Parathyroid adenoma (tissue), 2 donors: ENCODE results near the gene LCN10.

Source experiments
- H2AFZ ChIP-seq: fragments of 300-600 bp; sonication (generic); one replicate; pipeline ENCODE4 v1.7.0; 2017; ENCODE audit warnings: antibody characterized with exemption, mild to moderate bottlenecking
- H3K27ac ChIP-seq: fragments of 300-600 bp; sonication (generic); one replicate; pipeline ENCODE4 v1.7.0; 2017
- H3K27me3 ChIP-seq: fragments of 300-600 bp; sonication (generic); one replicate; pipeline ENCODE4 v1.7.0; 2017; ENCODE audit warnings: low read length; ENCODE audit not compliant: control insufficient read depth, insufficient read depth
- H3K36me3 ChIP-seq: fragments of 300-600 bp; sonication (generic); one replicate; pipeline ENCODE4 v1.7.0; 2017; ENCODE audit warnings: low read length; ENCODE audit not compliant: control insufficient read depth, insufficient read depth
- H3K4me1 ChIP-seq: fragments of 300-600 bp; sonication (generic); one replicate; pipeline ENCODE4 v1.7.0; 2017; ENCODE audit warnings: control low read depth
- H3K4me2 ChIP-seq: fragments of 300-600 bp; sonication (generic); one replicate; pipeline ENCODE4 v1.7.0; 2017; ENCODE audit warnings: low read length
- H3K4me3 ChIP-seq: fragments of 300-600 bp; sonication (generic); one replicate; pipeline ENCODE4 v1.7.0; 2017; ENCODE audit warnings: low read depth, low read length
- H3K79me2 ChIP-seq: fragments of 300-600 bp; sonication (generic); one replicate; pipeline ENCODE4 v1.7.0; 2017; ENCODE audit warnings: control low read depth
- H3K9ac ChIP-seq: fragments of 300-600 bp; sonication (generic); one replicate; pipeline ENCODE4 v1.7.0; 2017; ENCODE audit warnings: mild to moderate bottlenecking
- H3K9me3 ChIP-seq: fragments of 300-600 bp; sonication (generic); one replicate; pipeline ENCODE4 v1.7.0; 2017; ENCODE audit warnings: low read length; ENCODE audit not compliant: control insufficient read depth
- CTCF ChIP-seq: fragments of 300-600 bp; sonication (generic); IDR thresholded peaks from one replicate; pipeline ENCODE4 v1.7.0; 2017; ENCODE audit warnings: antibody characterized with exemption, mild to moderate bottlenecking
- donor health status: primary hyperparathyroidism.

The LCN10 gene

GRCh38 chr9:136740491-136740890 is 2.2 kb downstream of the LCN10 start:
- Histone ChIP-seq H3K9me3 (no peaks in the 10 kb centered on the region), H3K27ac (no peak overlapping the region), H3K4me1 (no peaks in the 10 kb centered on the region), H2AFZ (no peak overlapping the region), H3K27me3 (no peaks in the 10 kb centered on the region), H3K9ac (no peak overlapping the region), H3K4me2 (no peak overlapping the region), H3K36me3 (no peaks in the 10 kb centered on the region), H3K79me2 (no peaks in the 10 kb centered on the region), H3K4me3 (no peak overlapping the region)
- TF ChIP-seq CTCF, result no peak

- H3K4me2 ChIP-seq, result no peak overlapping the region
- H3K9me3 ChIP-seq, result no peaks in the 10 kb centered on the region
- H3K9ac ChIP-seq, result no peak overlapping the region
- no peak overlapping the region for H2AFZ ChIP-seq
- no peak for TF ChIP-seq CTCF
- no peaks in the 10 kb centered on the region for H3K4me1 ChIP-seq
- H3K79me2 ChIP-seq, result no peaks in the 10 kb centered on the region
- H3K27me3 ChIP-seq, result no peaks in the 10 kb centered on the region
- H3K4me3 ChIP-seq, result no peak overlapping the region
- H3K36me3 ChIP-seq, result no peaks in the 10 kb centered on the region
- no peak overlapping the region for H3K27ac ChIP-seq
Observed at GRCh38 chr9:136740069-136740468, 2.7 kb downstream of the LCN10 start.

GRCh38 chr9:136739509-136739908 is 3.2 kb downstream of the LCN10 start:
- Histone ChIP-seq H3K79me2 (no peaks in the 10 kb centered on the region), H3K4me1 (no peaks in the 10 kb centered on the region), H2AFZ (no peak overlapping the region), H3K27ac (no peak overlapping the region), H3K9ac (no peak overlapping the region), H3K9me3 (no peaks in the 10 kb centered on the region), H3K4me3 (no peak overlapping the region), H3K36me3 (no peaks in the 10 kb centered on the region), H3K27me3 (no peaks in the 10 kb centered on the region), H3K4me2 (no peak overlapping the region)
- no peak for TF ChIP-seq CTCF

- no peak for TF ChIP-seq CTCF
- Histone ChIP-seq H3K4me3 (no peak overlapping the region), H3K4me1 (no peaks in the 10 kb centered on the region), H3K9me3 (no peaks in the 10 kb centered on the region), H2AFZ (no peak overlapping the region), H3K36me3 (no peaks in the 10 kb centered on the region), H3K27me3 (no peaks in the 10 kb centered on the region), H3K9ac (no peak overlapping the region), H3K27ac (no peak overlapping the region), H3K79me2 (no peaks in the 10 kb centered on the region), H3K4me2 (no peak overlapping the region)
Observed at GRCh38 chr9:136738960-136739359, 3.8 kb downstream of the LCN10 start.

GRCh38 chr9:136735812-136736480 is 6.8 kb downstream of the LCN10 start:
- H3K4me1 ChIP-seq, result no peaks in the 10 kb centered on the region
- H3K4me3 ChIP-seq, result no peak overlapping the region
- no peak overlapping the region for H3K9ac ChIP-seq

More at GRCh38 chr9:136735812-136736480, 6.8 kb downstream of the LCN10 start:
- no peak overlapping the region for H3K4me2 ChIP-seq
- no peaks in the 10 kb centered on the region for H3K79me2 ChIP-seq
- H3K9me3 ChIP-seq, result no peaks in the 10 kb centered on the region
- no peaks in the 10 kb centered on the region for H3K27me3 ChIP-seq
- H2AFZ ChIP-seq, result no peak overlapping the region
- no peak overlapping the region for H3K27ac ChIP-seq
- TF ChIP-seq CTCF, result no peak
- H3K36me3 ChIP-seq, result no peaks in the 10 kb centered on the region
